MM.1S (cell line): ENCODE data around the gene PPP2R5B.

Experiments used
- DNase-seq: peaks from one replicate; pipeline ENCODE4 v3.0.0-alpha.2; 2015
- H2AFZ ChIP-seq: fragments of 300-600 bp; sonication (generic); 2 replicates; pipeline ENCODE4 v1.6.0; 2016; ENCODE audit warnings: antibody characterized with exemption, low read length
- H3F3A ChIP-seq: fragments of 300-600 bp; sonication (generic); 2 replicates; pipeline ENCODE4 v1.6.1; 2016; ENCODE audit warnings: mild to moderate bottlenecking, antibody characterized with exemption, low read length, moderate library complexity, mixed read lengths; ENCODE audit not compliant: insufficient read depth
- H3K27ac ChIP-seq: fragments of 300-600 bp; sonication (generic); 2 replicates; pipeline ENCODE4 v1.5.1; 2016; ENCODE audit warnings: mild to moderate bottlenecking, low read length
- H3K27me3 ChIP-seq: fragments of 300-600 bp; sonication (generic); replicated peaks from 2 replicates; pipeline ENCODE4 v1.6.0; 2016; ENCODE audit warnings: low read length; ENCODE audit not compliant: insufficient read depth
- H3K36me3 ChIP-seq: fragments of 300-600 bp; sonication (generic); replicated peaks from 2 replicates; pipeline ENCODE4 v1.6.1; 2016; ENCODE audit warnings: mild to moderate bottlenecking, low read length, mixed read lengths; ENCODE audit not compliant: insufficient read depth
- H3K4me1 ChIP-seq: fragments of 300-600 bp; sonication (generic); 2 replicates; pipeline ENCODE4 v1.6.1; 2016; ENCODE audit warnings: low read length, mixed read lengths
- H3K4me2 ChIP-seq: fragments of 300-600 bp; sonication (generic); 2 replicates; pipeline ENCODE4 v1.6.0; 2016; ENCODE audit warnings: low read depth, low read length
- H3K4me3 ChIP-seq: fragments of 300-600 bp; sonication (generic); 2 replicates; pipeline ENCODE4 v1.5.1; 2016; ENCODE audit warnings: low read length, mixed read lengths
- H3K79me2 ChIP-seq: fragments of 300-600 bp; sonication (generic); 2 replicates; pipeline ENCODE4 v1.6.1; 2016; ENCODE audit warnings: mixed run types, low read length, mixed read lengths
- H3K9ac ChIP-seq: fragments of 300-600 bp; sonication (generic); 2 replicates; pipeline ENCODE4 v1.6.1; 2016; ENCODE audit warnings: low read length, mixed read lengths
- H3K9me2 ChIP-seq: fragments of 300-600 bp; sonication (generic); replicated peaks from 2 replicates; pipeline ENCODE4 v1.6.1; 2016; ENCODE audit warnings: mild to moderate bottlenecking, low read length, mixed read lengths; ENCODE audit not compliant: insufficient read depth
- H3K9me3 ChIP-seq: fragments of 300-600 bp; sonication (generic); replicated peaks from 2 replicates; pipeline ENCODE4 v1.6.1; 2016; ENCODE audit warnings: mild to moderate bottlenecking, low read length, mixed read lengths; ENCODE audit not compliant: insufficient read depth
- H4K20me1 ChIP-seq: fragments of 300-600 bp; sonication (generic); 2 replicates; pipeline ENCODE4 v1.6.1; 2016; ENCODE audit warnings: mild to moderate bottlenecking, low read length, moderate library complexity, mixed read lengths; ENCODE audit not compliant: insufficient read depth
- CTCF ChIP-seq: fragments of 300-600 bp; sonication (generic); IDR thresholded peaks from 2 replicates; pipeline ENCODE4 v1.5.1; 2016; ENCODE audit warnings: antibody characterized with exemption, low read length, mixed read lengths
- EZH2 ChIP-seq: fragments of 300-600 bp; sonication (generic); optimal IDR thresholded peaks from 2 replicates; pipeline ENCODE3; 2017; ENCODE audit warnings: low read depth, mild to moderate bottlenecking, antibody characterized with exemption, low read length, mixed read lengths
- EZH2phosphoT487 ChIP-seq: fragments of 300-600 bp; sonication (generic); IDR thresholded peaks from 2 replicates; pipeline ENCODE4 v1.6.1; 2018; ENCODE audit warnings: antibody characterized with exemption, low read length

The PPP2R5B gene

GRCh38 chr11:64960719-64961118 lies 36.2 kb downstream of the PPP2R5B start:
- Histone ChIP-seq H3K79me2 (no peaks in the 10 kb centered on the region), H3K27ac (no peak overlapping the region), H3K4me1 (no peaks in the 10 kb centered on the region), H3K9me2 (no peaks in the 10 kb centered on the region), H3F3A (no peaks in the 10 kb centered on the region), H3K27me3 (no peaks in the 10 kb centered on the region), H3K9ac (no peak overlapping the region), H3K4me2 (no peak overlapping the region), H4K20me1 (no peaks in the 10 kb centered on the region), H2AFZ (no peak overlapping the region), H3K4me3 (no peak overlapping the region), H3K36me3 (no peaks in the 10 kb centered on the region), H3K9me3 (no peaks in the 10 kb centered on the region)
- TF ChIP-seq EZH2phosphoT487: no peak
- TF ChIP-seq CTCF: no peak
- TF ChIP-seq EZH2: no peak
- no peak for DNase-seq

- H3K27me3 ChIP-seq: no peaks in the 10 kb centered on the region
- TF ChIP-seq EZH2phosphoT487 (no peak), EZH2 (no peak), CTCF (no peak)
- no peaks in the 10 kb centered on the region for H3K9me3 ChIP-seq
- no peak overlapping the region for H3K9ac ChIP-seq
- no peak overlapping the region for H3K27ac ChIP-seq
- H3K4me3 ChIP-seq: no peak overlapping the region
- no peaks in the 10 kb centered on the region for H3K36me3 ChIP-seq
- no peak overlapping the region for H2AFZ ChIP-seq
- H3K4me2 ChIP-seq: no peak overlapping the region
- DNase-seq: no peak
- no peaks in the 10 kb centered on the region for H4K20me1 ChIP-seq
- H3K9me2 ChIP-seq: no peaks in the 10 kb centered on the region
- H3F3A ChIP-seq: no peaks in the 10 kb centered on the region
- no peaks in the 10 kb centered on the region for H3K79me2 ChIP-seq
- H3K4me1 ChIP-seq: no peaks in the 10 kb centered on the region
Observed at GRCh38 chr11:64963072-64963631, 38.7 kb downstream of the PPP2R5B start.

GRCh38 chr11:64967375-64967774 lies 42.9 kb downstream of the PPP2R5B start:
- Histone ChIP-seq H3K4me1 (no peaks in the 10 kb centered on the region), H3K27me3 (no peaks in the 10 kb centered on the region), H3K4me3 (no peak overlapping the region), H3K27ac (no peak overlapping the region), H4K20me1 (no peaks in the 10 kb centered on the region), H3K9ac (no peak overlapping the region), H2AFZ (no peak overlapping the region), H3K9me2 (no peaks in the 10 kb centered on the region), H3K9me3 (no peaks in the 10 kb centered on the region), H3F3A (no peaks in the 10 kb centered on the region), H3K36me3 (no peaks in the 10 kb centered on the region), H3K4me2 (no peak overlapping the region), H3K79me2 (no peaks in the 10 kb centered on the region)
- DNase-seq: no peak
- TF ChIP-seq CTCF: no peak
- no peak for TF ChIP-seq EZH2
- no peak for TF ChIP-seq EZH2phosphoT487
